ENCODE results near the gene NCKAP5.

- TF ChIP-seq ZNF274 (IDR thresholded peaks at IDR 0.05; ENCODE audit: low read depth, low read length) (no peak), SUZ12 (IDR thresholded peaks at IDR 0.05; ENCODE audit: extremely low read depth, insufficient read depth, insufficient read length) (no peak)
These were observed 38.4 kb upstream of the NCKAP5 start for GRCh38 chr2:133606616-133607015.

All from NT2/D1 (cell line).